ENCODE data around the gene CDH13.

CDH13 gene

GRCh38 chr16:82829301-82829700, 202.5 kb downstream of the CDH13 start:
- H3K4me3 ChIP-seq, result no peak overlapping the region
- no peaks in the 10 kb centered on the region for H4K20me1 ChIP-seq
- H3K9me3 ChIP-seq (replicated peaks in 1 of 11), result peaks cover 4 to 20% (median 8%) of the 10 kb centered on the region in 11 experiments; a peak in 13 of 22 replicates
- TF ChIP-seq Cebpa-rat (IDR thresholded peaks at IDR 0.05), result no peak
- no peak overlapping the region for H3K9ac ChIP-seq
- H3K4me1 ChIP-seq, result no peaks in the 10 kb centered on the region
- no peak overlapping the region for H3K27ac ChIP-seq
- no peaks in the 10 kb centered on the region for H3K27me3 ChIP-seq
- H3K36me3 ChIP-seq, result no peaks in the 10 kb centered on the region
- no peak overlapping the region for H3K4me2 ChIP-seq

GRCh38 chr16:82830944-82831343, 204.2 kb downstream of the CDH13 start:
- no peaks in the 10 kb centered on the region for H3K27me3 ChIP-seq
- no peaks in the 10 kb centered on the region for H4K20me1 ChIP-seq
- H3K27ac ChIP-seq, result no peak overlapping the region
- no peak overlapping the region for H3K9ac ChIP-seq
- no peaks in the 10 kb centered on the region for H3K36me3 ChIP-seq
- H3K4me1 ChIP-seq, result no peaks in the 10 kb centered on the region
- no peak overlapping the region for H3K4me2 ChIP-seq
- no peak overlapping the region for H3K4me3 ChIP-seq
- peaks cover 4 to 20% (median 8%) of the 10 kb centered on the region in 11 experiments; a peak in 12 of 22 replicates for H3K9me3 ChIP-seq (replicated peaks in 1 of 11)
- no peak for TF ChIP-seq Cebpa-rat (IDR thresholded peaks at IDR 0.05)

GRCh38 chr16:82832821-82833220, 206.1 kb downstream of the CDH13 start:
- no peak overlapping the region for H3K9ac ChIP-seq
- H3K27ac ChIP-seq, result no peak overlapping the region
- H4K20me1 ChIP-seq, result no peaks in the 10 kb centered on the region
- H3K27me3 ChIP-seq, result no peaks in the 10 kb centered on the region
- H3K4me3 ChIP-seq, result no peak overlapping the region
- peaks cover 4 to 18% (median 6%) of the 10 kb centered on the region in 11 experiments; a peak in 12 of 22 replicates for H3K9me3 ChIP-seq (replicated peaks in 1 of 11)
- no peaks in the 10 kb centered on the region for H3K4me1 ChIP-seq
- TF ChIP-seq Cebpa-rat (IDR thresholded peaks at IDR 0.05), result no peak
- H3K36me3 ChIP-seq, result no peaks in the 10 kb centered on the region
- H3K4me2 ChIP-seq, result no peak overlapping the region

GRCh38 chr16:82833378-82833993, 206.7 kb downstream of the CDH13 start:
- Histone ChIP-seq H3K36me3 (no peaks in the 10 kb centered on the region), H3K9ac (no peak overlapping the region), H3K27me3 (no peaks in the 10 kb centered on the region), H3K4me1 (no peaks in the 10 kb centered on the region), H3K27ac (no peak overlapping the region), H3K9me3 (replicated peaks in 1 of 11) (peaks cover 0 to 13% (median 4%) of the 10 kb centered on the region in 11 experiments; a peak in 4 of 22 replicates), H3K4me2 (no peak overlapping the region), H3K4me3 (no peak overlapping the region), H4K20me1 (no peaks in the 10 kb centered on the region)
- TF ChIP-seq Cebpa-rat (IDR thresholded peaks at IDR 0.05), result no peak

- Histone ChIP-seq H3K27ac (no peak overlapping the region), H3K36me3 (no peaks in the 10 kb centered on the region), H3K4me1 (no peaks in the 10 kb centered on the region), H3K9me3 (replicated peaks in 1 of 11) (peaks cover 0 to 7% (median 0%) of the 10 kb centered on the region in 11 experiments; a peak in 2 of 22 replicates), H3K4me3 (no peak overlapping the region), H3K9ac (no peak overlapping the region), H3K4me2 (no peak overlapping the region), H4K20me1 (no peaks in the 10 kb centered on the region), H3K27me3 (no peaks in the 10 kb centered on the region)
- TF ChIP-seq Cebpa-rat (IDR thresholded peaks at IDR 0.05), result no peak
These were observed 207.5 kb downstream of the CDH13 start for GRCh38 chr16:82834151-82834815.

GRCh38 chr16:82835487-82836155, 208.9 kb downstream of the CDH13 start:
- Histone ChIP-seq H3K27me3 (no peaks in the 10 kb centered on the region), H3K4me2 (no peak overlapping the region), H3K4me3 (no peak overlapping the region), H3K9me3 (replicated peaks in 1 of 11) (peaks cover 0 to 7% (median 0%) of the 10 kb centered on the region in 11 experiments; a peak in 1 of 22 replicates), H3K27ac (no peak overlapping the region), H3K36me3 (no peaks in the 10 kb centered on the region), H3K9ac (no peak overlapping the region), H3K4me1 (no peaks in the 10 kb centered on the region), H4K20me1 (no peaks in the 10 kb centered on the region)
- no peak for TF ChIP-seq Cebpa-rat (IDR thresholded peaks at IDR 0.05)

GRCh38 chr16:82841108-82841507, 214.3 kb downstream of the CDH13 start:
- Histone ChIP-seq H3K27me3 (no peaks in the 10 kb centered on the region), H3K9ac (no peak overlapping the region), H3K4me3 (no peak overlapping the region), H3K36me3 (no peaks in the 10 kb centered on the region), H3K4me1 (no peaks in the 10 kb centered on the region), H3K9me3 (replicated peaks in 1 of 11) (peaks cover 11 to 23% (median 13%) of the 10 kb centered on the region in 11 experiments), H3K4me2 (no peak overlapping the region), H3K27ac (no peak overlapping the region), H4K20me1 (no peaks in the 10 kb centered on the region)
- TF ChIP-seq Cebpa-rat (IDR thresholded peaks at IDR 0.05), result no peak

GRCh38 chr16:82843606-82844271, 217.0 kb downstream of the CDH13 start:
- peaks cover 11 to 23% (median 13%) of the 10 kb centered on the region in 11 experiments for H3K9me3 ChIP-seq (replicated peaks in 1 of 11)
- no peak overlapping the region for H3K4me2 ChIP-seq
- H3K4me3 ChIP-seq, result no peak overlapping the region
- no peak overlapping the region for H3K9ac ChIP-seq
- no peaks in the 10 kb centered on the region for H3K27me3 ChIP-seq
- TF ChIP-seq Cebpa-rat (IDR thresholded peaks at IDR 0.05), result no peak
- no peak overlapping the region for H3K27ac ChIP-seq
- H3K36me3 ChIP-seq, result no peaks in the 10 kb centered on the region
- H3K4me1 ChIP-seq, result no peaks in the 10 kb centered on the region
- no peaks in the 10 kb centered on the region for H4K20me1 ChIP-seq

- Histone ChIP-seq H3K27ac (no peak overlapping the region), H3K4me3 (no peak overlapping the region), H3K27me3 (no peaks in the 10 kb centered on the region), H3K36me3 (no peaks in the 10 kb centered on the region), H3K9ac (no peak overlapping the region), H4K20me1 (no peaks in the 10 kb centered on the region), H3K9me3 (replicated peaks in 1 of 11) (peaks cover 11 to 23% (median 13%) of the 10 kb centered on the region in 11 experiments), H3K4me2 (no peak overlapping the region), H3K4me1 (no peaks in the 10 kb centered on the region)
- no peak for TF ChIP-seq Cebpa-rat (IDR thresholded peaks at IDR 0.05)
These were observed 218.3 kb downstream of the CDH13 start for GRCh38 chr16:82845116-82845515.

Measured in BLaER1 treated with 17β-estradiol and CSF1 and Interleukin-3, amounts not matched to agents 10 nM and 100 nM (cell line).